NCI-H2196 (cell line): Measurements from ENCODE around the gene SEMA5A.

ENCODE experiments used
- DNase-seq: peaks from one replicate; lab custom pipeline; 2025; ENCODE audit not compliant: unreplicated experiment; lab: John Stamatoyannopoulos, UW

SEMA5A gene

GRCh38 chr5:9090381-9091026, 455.4 kb downstream of the SEMA5A start:
- no peak for DNase-seq

GRCh38 chr5:9089893-9090292, 456.0 kb downstream of the SEMA5A start:
- DNase-seq = no peak

- DNase-seq = no peak
Measured at GRCh38 chr5:9082996-9083395, 462.9 kb downstream of the SEMA5A start.

GRCh38 chr5:9072701-9073100, 473.2 kb downstream of the SEMA5A start:
- no peak for DNase-seq

GRCh38 chr5:9071524-9071923, 474.4 kb downstream of the SEMA5A start:
- DNase-seq = no peak

- no peak for DNase-seq
Measured at GRCh38 chr5:9071074-9071473, 474.8 kb downstream of the SEMA5A start.

GRCh38 chr5:9069650-9070049, 476.2 kb downstream of the SEMA5A start:
- DNase-seq = no peak

GRCh38 chr5:9067154-9067553, 478.7 kb downstream of the SEMA5A start:
- no peak for DNase-seq

GRCh38 chr5:9066349-9066748, 479.5 kb downstream of the SEMA5A start:
- no peak for DNase-seq

GRCh38 chr5:9063615-9064245, 482.1 kb downstream of the SEMA5A start:
- DNase-seq = no peak

GRCh38 chr5:9062873-9063272, 483.0 kb downstream of the SEMA5A start:
- no peak for DNase-seq

- DNase-seq = no peak
Measured at GRCh38 chr5:9059920-9060691, 485.8 kb downstream of the SEMA5A start.

- no peak for DNase-seq
Measured at GRCh38 chr5:9058666-9059065, 487.2 kb downstream of the SEMA5A start.

- no peak for DNase-seq
Measured at GRCh38 chr5:9058161-9058560, 487.7 kb downstream of the SEMA5A start.

GRCh38 chr5:9057406-9058000, 488.4 kb downstream of the SEMA5A start:
- DNase-seq = no peak

- DNase-seq = no peak
Measured at GRCh38 chr5:9056046-9056445, 489.8 kb downstream of the SEMA5A start.

GRCh38 chr5:9054821-9055589, 490.9 kb downstream of the SEMA5A start:
- DNase-seq = no peak

GRCh38 chr5:9054322-9054721, 491.6 kb downstream of the SEMA5A start:
- DNase-seq = no peak

GRCh38 chr5:9052421-9052820, 493.5 kb downstream of the SEMA5A start:
- DNase-seq = no peak

- DNase-seq = no peak
Measured at GRCh38 chr5:9051779-9052178, 494.1 kb downstream of the SEMA5A start.

GRCh38 chr5:9047932-9048331, 497.9 kb downstream of the SEMA5A start:
- DNase-seq = no peak
